ENCODE measurements around the gene RIMS4.
A peak's percentile ranks its signal among the peaks of the same experiment; 100 is the strongest.
"Not testable (repeated sequence)": the region's sequence is repeated elsewhere in the genome, so short reads cannot be mapped to it uniquely, and the experiment has no call there.

Gene RIMS4

DNA sequence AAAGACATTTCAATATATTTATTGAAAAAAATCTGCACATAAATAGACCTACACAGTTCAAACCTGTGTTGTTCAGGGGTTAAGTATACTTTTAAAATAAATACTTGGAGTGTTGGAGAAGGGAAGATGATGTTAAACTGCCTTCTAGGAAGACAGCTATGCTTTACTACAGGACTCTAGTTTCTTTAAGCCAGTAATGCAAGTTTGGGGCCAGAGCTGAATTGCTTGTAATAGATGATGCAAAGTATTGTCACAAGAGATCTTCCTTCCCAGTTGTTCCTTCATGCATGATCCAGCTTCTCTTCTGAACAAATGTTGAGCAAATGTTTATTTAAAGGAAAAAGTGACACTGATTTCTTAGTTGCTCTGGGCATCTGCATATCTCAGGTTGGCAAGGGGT is 20.2 kb upstream of the RIMS4 start:
- DNase-seq (ENCODE audit: low read depth) = no peak

GRCh38 chr20:44829688-44830087 is 19.3 kb upstream of the RIMS4 start:
- DNase-seq (ENCODE audit: low read depth) = no peak

GRCh38 chr20:44828640-44829039 is 18.3 kb upstream of the RIMS4 start:
- DNase-seq (ENCODE audit: low read depth) = no peak

- no peak for DNase-seq (ENCODE audit: low read depth)
Measured at GRCh38 chr20:44827401-44827800, 17.1 kb upstream of the RIMS4 start.

DNA sequence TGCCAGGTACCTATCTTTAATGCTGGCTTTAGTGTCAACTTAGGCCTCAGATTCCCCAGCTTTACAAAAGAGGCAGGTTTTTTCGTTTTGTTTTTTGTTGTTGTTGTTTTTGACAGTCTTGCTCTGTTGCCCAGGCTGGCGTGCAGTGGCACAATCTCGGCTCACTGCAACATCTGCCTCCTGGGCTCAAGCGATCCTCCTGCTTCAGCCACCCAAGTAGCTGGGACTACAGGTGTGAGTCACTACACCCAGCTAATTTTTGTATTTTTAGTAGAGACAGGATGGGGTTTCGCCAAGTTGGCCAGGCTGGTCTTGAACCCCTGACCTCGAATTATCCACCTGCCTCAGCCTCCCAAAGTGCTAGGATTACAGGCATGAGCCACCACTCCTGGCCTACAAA is 11.2 kb upstream of the RIMS4 start:
- DNase-seq (ENCODE audit: low read depth) = not testable (repeated sequence)

DNA sequence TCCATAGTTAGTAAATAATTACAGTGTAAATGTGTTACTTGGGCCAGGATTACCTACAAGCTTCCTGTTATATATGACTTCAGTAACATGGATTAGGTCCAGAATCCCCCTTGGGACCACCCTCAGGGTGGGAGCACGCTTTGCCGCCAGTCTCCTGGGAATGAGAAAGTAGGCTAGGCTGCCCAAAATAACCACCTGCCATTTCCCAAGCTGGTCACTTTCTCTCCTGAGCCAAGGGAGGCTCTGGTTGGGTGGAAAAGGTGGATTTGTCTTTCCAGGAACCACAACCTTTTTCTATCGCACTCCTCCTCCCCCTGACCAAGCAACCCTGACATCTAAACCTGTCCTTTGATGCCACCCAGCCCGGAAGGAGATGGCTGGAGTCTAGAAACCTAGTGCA is 9.6 kb upstream of the RIMS4 start:
- DNase-seq (ENCODE audit: low read depth) = no peak

DNA sequence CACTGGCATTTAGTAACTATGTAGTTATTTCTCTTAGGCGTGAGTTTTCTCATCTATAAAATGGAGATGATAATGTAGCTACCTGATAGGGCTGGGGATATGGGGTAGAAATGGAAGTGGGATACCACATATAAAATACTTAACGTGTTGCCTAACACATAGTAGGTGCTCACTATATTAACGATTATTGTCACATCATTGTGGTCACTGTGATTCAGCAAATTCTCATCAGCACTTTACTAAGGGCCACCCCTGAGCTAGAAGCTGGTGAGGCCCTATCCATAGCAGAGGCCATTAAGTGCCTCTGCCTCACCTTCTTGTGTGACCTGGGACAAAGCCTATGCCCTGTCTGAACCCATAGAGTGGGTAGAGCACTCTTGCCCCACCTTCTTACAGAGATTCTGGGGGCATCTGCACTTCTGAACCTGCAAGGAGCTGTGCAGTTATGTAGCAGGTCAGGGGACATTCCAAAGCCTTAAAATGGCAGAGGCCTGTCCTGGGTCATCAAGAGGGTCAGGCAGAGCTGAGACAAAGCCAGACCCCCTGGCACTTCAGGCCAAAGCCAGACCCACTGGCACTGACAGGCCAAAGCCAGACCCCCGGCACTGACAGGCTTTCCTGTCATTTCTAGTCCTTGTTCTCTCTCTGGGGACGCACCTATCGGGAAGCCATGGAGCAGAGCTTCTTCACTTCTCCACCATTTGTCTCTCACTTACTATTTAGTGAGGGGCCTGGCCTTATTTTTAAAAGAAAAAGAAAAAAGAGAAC is 7.0 kb upstream of the RIMS4 start:
- no peak for DNase-seq (ENCODE audit: low read depth)

- DNase-seq (ENCODE audit: low read depth) = no peak
Measured at GRCh38 chr20:44814937-44815336, 4.6 kb upstream of the RIMS4 start.

DNA sequence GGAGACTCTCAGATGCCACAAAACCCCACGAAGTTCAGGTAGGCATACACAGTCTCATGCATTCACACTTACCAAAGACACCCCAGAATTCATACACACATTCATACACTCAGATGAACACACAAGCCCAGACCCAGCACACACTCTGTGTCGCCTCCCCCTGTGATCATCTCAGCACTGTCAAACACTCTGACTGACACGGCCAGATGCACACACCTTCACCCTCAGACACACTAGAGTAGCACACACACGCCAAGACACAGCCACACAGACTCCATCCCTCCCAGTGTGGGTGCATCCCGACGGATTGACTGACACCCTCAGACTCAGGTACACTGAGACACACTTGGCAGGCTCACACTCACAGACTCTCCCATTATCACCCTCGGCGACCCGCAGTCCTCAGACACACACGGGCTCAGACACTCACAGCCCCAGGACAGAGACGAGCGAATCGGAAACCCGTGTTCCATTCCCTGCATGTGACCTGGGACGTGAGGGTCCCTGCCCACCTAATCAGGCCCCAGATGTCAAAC is 872 bp upstream of the RIMS4 start:
- DNase-seq (ENCODE audit: low read depth) = no peak

- no peak for DNase-seq (ENCODE audit: low read depth)
Measured at GRCh38 chr20:44810061-44810390, 320 bp downstream of the RIMS4 start.

DNA sequence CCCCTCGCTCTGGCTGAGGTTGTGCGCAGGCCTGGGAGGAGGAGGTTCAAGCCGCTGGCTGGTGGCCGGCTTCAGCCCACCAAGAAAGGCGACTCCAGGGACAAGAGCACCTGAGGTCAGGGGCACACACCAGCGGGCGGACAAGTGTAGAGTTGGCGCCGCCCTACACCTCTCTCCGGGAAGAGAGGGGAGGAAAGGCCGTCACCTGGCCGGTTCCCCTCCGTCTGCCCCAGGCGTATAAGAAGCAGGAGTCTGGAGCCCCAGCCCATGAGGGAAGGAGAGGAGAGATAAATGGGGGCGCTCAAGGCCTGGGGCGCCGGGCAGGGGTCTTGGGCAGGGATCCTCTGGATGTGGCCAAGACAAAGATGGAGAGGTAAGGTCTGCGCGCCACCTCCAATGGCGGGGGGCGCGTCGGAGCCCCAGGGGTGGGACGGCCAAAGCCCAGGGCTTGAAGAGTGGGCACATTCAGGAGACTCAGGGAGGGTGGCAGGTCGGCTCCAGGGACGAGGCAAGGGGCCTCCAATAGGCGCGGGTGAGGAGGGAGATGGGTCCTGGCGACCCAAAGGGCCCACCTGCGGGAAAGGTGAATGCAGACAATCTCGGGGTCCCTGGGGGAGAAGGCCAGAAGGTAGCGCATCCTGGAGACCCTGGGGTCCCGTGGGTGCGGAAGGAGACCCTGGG is 826 bp downstream of the RIMS4 start:
- DNase-seq (ENCODE audit: low read depth) = no peak

GRCh38 chr20:44807684-44808056 is 2.7 kb downstream of the RIMS4 start:
- no peak for DNase-seq (ENCODE audit: low read depth)

GRCh38 chr20:44807051-44807683 is 3.2 kb downstream of the RIMS4 start:
- no peak for DNase-seq (ENCODE audit: low read depth)

DNA sequence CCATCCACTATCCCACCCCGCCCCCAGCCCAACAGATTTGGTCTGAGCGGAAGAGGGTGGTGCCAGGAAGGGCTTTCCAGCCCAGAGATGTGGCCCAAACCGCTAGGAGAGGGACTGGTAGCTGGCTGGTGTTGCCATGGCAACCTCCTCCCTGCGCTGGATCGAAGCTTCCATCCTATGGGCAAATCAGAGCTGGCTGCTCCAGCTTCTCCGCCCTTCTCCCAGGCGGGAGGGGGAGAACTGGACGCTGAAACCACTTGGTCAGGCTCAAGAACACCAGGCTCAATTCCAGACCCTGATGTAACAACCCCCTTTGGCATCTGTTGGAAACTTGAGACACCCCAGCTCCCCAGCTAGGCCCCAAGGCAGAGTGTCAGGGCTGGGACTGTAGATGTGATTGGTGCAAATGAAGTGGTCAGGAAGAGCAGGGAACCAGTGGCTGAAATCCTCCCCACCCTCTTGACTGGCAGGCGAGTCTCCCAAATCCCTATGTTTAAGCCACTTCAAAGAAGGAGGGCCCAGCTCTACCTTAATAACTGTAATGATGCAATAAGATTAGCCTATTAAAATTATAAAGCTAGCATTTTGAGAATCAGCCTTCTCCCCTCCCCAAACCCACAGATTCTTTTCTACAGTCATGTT is 4.2 kb downstream of the RIMS4 start:
- DNase-seq (ENCODE audit: low read depth) = peak; percentile 51

DNA sequence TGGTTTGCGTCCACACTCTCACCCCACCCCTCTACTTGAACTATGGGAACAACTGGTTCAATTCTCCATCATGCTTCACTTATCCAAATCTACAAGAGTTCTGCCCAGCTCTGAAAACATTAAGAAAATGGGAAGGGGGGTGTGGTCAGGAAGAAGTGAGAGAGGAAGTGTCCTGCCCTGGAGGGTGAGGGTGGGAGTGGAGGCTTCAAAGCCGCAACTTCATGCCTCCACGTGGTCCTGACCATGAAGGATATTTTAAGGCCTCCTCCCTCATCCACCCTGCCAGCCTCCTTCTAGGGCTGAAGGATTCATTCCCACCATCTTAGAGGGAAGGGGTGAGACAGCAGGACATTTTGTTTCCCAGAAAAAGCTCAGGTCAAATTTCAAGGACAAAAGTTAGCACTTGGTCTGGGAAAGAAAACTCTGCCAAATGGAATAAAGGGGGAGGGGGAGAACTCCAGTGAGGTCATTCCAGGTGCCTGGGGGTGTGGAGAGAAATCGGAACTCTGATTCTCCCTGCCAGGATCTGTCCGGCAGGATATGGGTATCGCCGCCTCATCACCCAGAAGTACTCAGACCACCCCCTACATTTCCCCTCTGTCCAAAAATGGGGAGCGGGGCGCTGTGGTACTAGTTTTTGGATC is 4.9 kb downstream of the RIMS4 start:
- no peak for DNase-seq (ENCODE audit: low read depth)

DNA sequence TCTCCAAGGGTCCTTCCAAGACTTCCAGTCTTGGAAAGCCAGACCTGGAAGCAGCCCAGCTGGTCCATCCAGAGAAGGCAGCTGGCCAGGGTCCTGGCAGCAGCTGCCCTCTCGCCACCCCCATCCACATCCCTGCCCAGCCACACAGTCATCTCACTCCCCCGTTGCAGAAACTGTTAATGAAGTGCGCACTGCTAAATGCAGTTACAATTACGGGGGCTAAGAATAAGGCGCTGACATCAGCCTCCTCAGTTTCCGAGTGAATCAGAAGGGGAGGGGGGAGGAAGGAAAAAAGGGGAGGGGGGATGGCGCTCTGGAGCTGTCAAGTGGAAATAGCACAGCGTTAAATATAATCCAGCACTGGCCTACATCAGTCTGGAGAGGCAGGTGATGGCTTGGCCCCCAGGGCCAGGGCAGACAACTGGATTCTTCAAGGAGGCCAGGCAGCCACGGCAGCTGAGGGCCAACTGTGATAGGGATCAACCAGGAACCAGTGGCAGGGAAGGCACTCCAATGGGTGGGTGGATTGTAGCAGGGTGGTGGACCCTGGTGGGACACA is 6.9 kb downstream of the RIMS4 start:
- no peak for DNase-seq (ENCODE audit: low read depth)

GRCh38 chr20:44802702-44803101 is 7.6 kb downstream of the RIMS4 start:
- DNase-seq (ENCODE audit: low read depth) = no peak

GRCh38 chr20:44800391-44801046 is 9.8 kb downstream of the RIMS4 start:
- DNase-seq (ENCODE audit: low read depth) = no peak

DNA sequence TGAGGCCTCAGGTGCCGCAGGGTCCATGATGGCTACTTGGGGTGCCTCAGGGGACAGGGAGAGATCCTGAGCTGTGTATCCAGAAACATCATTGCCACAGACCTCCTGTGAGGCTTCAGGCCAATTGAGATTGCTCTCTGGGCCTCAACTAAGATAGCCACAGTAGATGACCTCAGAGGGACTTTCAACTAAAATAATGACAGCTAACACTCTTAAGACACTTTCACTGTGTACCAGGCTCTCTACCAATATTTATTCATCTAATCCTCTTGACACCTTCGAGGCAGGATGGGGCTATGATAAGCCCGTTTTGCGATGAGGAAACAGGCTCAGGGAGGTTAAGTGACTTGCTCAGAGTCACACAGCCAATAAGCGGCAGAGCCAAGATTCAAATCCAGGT is 10.7 kb downstream of the RIMS4 start:
- no peak for DNase-seq (ENCODE audit: low read depth)

- no peak for DNase-seq (ENCODE audit: low read depth)
Measured at GRCh38 chr20:44796758-44797457, 13.4 kb downstream of the RIMS4 start.

GRCh38 chr20:44796311-44796710 is 14.0 kb downstream of the RIMS4 start:
- DNase-seq (ENCODE audit: low read depth) = no peak

Measured in GM04503 (cell line).